Measurements from ENCODE around the gene BMPR1A.

Gene BMPR1A

DNA sequence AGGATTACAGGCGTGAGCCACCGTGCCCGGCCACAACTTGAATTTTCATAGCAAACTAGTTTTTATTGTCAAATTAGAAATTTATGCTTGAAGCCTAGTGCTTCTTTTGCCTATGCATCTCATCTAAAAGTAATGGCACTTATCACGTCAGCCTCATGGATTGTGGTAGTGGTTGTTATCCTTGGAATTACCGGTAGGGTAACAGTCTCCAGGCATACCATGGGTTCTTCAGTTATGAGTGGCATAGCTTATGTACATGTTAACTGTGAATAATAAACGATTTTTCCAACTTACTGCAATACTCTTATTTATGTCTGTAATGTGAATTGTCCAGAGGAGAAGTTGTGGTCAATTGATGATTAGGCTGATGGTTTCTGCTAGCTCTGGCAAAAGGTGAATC is 63.1 kb downstream of the BMPR1A start:
- Histone ChIP-seq H3K79me2 (ENCODE audit: low read length) (peaks cover 22% of the 10 kb centered on the region), H3K27ac (ENCODE audit: low read length) (no peak overlapping the region), H3K27me3 (ENCODE audit: low read depth, low read length) (no peaks in the 10 kb centered on the region), H3K4me3 (ENCODE audit: low read length) (no peak overlapping the region), H3K4me2 (ENCODE audit: low read length) (no peak overlapping the region), H2AFZ (ENCODE audit: low read depth, low read length) (no peak overlapping the region), H3K36me3 (replicated peaks; ENCODE audit: low read depth, low read length) (no peaks in the 10 kb centered on the region), H3K9me3 (ENCODE audit: insufficient read depth, low read length) (no peaks in the 10 kb centered on the region), H3K9ac (ENCODE audit: low read length) (no peak overlapping the region), H4K20me1 (ENCODE audit: insufficient read depth, low read length) (peaks cover 18% of the 10 kb centered on the region), H3K4me1 (ENCODE audit: low read length) (no peaks in the 10 kb centered on the region)
- TF ChIP-seq EZH2phosphoT487 (IDR thresholded peaks at IDR 0.05; ENCODE audit: low read depth) = no peak
- TF ChIP-seq, protein P1, sequence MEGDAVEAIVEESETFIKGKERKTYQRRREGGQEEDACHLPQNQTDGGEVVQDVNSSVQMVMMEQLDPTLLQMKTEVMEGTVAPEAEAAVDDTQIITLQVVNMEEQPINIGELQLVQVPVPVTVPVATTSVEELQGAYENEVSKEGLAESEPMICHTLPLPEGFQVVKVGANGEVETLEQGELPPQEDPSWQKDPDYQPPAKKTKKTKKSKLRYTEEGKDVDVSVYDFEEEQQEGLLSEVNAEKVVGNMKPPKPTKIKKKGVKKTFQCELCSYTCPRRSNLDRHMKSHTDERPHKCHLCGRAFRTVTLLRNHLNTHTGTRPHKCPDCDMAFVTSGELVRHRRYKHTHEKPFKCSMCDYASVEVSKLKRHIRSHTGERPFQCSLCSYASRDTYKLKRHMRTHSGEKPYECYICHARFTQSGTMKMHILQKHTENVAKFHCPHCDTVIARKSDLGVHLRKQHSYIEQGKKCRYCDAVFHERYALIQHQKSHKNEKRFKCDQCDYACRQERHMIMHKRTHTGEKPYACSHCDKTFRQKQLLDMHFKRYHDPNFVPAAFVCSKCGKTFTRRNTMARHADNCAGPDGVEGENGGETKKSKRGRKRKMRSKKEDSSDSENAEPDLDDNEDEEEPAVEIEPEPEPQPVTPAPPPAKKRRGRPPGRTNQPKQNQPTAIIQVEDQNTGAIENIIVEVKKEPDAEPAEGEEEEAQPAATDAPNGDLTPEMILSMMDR (IDR thresholded peaks at IDR 0.05; ENCODE audit: low read depth, low read length) = no peak

DNA sequence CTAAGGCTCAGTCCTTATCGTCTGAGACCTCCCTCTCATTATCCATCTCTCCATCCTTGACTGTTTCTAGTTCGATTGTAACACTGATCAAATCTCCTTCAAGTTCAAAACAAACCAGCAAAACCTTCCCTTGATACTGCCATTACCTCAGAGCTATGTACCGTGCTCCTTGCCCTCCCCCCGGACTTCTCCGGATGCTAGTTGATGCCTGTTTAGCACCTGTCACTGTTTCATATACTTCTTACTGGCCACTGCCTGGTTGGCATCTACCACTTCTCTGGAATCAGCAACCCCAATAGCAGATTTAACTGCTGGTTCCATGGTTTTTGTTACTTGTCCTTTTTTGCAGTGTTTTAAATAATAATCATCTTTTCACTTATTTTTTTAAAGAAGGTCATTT is 64.1 kb downstream of the BMPR1A start:
- Histone ChIP-seq H3K9ac (ENCODE audit: low read length) (no peak overlapping the region), H3K9me3 (ENCODE audit: insufficient read depth, low read length) (no peaks in the 10 kb centered on the region), H3K36me3 (replicated peaks; ENCODE audit: low read depth, low read length) (no peaks in the 10 kb centered on the region), H3K79me2 (ENCODE audit: low read length) (peaks cover 14% of the 10 kb centered on the region), H3K27ac (ENCODE audit: low read length) (no peak overlapping the region), H3K4me1 (ENCODE audit: low read length) (no peaks in the 10 kb centered on the region), H2AFZ (ENCODE audit: low read depth, low read length) (no peak overlapping the region), H3K4me2 (ENCODE audit: low read length) (no peak overlapping the region), H4K20me1 (ENCODE audit: insufficient read depth, low read length) (peaks cover 13% of the 10 kb centered on the region), H3K27me3 (ENCODE audit: low read depth, low read length) (no peaks in the 10 kb centered on the region), H3K4me3 (ENCODE audit: low read length) (no peak overlapping the region)
- no peak for TF ChIP-seq EZH2phosphoT487 (IDR thresholded peaks at IDR 0.05; ENCODE audit: low read depth)
- TF ChIP-seq, protein P1 (IDR thresholded peaks at IDR 0.05; ENCODE audit: low read depth, low read length) = no peak

DNA sequence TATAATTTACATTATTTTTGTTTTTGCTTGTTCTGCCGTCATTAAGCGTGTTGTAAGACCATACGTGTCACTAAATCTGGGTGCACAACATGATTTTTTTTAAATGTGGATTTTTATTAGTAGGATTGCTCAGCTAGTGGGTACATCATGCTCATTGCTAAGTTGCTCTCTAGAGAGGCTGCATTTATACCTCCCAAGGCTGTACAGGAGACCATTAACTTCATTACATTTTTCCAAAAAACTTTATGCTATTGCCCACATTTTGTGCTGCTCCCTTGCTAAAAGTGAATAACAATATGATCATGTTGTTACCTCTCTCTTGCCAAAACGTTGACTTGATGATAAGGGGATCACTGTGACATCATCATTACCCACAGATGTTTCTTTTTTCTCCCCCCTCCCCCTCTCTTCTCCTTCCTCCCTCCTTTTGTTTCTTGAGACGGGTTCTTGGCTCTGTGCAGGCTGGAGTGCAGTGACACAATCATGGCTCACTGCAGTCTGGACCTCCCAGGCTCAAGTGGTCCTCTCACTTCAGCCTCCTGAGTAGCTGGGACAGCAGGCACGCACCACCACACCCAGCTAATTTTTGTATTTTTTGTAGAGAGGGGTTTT is 65.1 kb downstream of the BMPR1A start:
- no peak overlapping the region for H3K4me3 ChIP-seq (ENCODE audit: low read length)
- no peaks in the 10 kb centered on the region for H3K27me3 ChIP-seq (ENCODE audit: low read depth, low read length)
- no peak overlapping the region for H3K27ac ChIP-seq (ENCODE audit: low read length)
- TF ChIP-seq, protein P1 (IDR thresholded peaks at IDR 0.05; ENCODE audit: low read depth, low read length) = no peak
- no peak for TF ChIP-seq EZH2phosphoT487 (IDR thresholded peaks at IDR 0.05; ENCODE audit: low read depth)
- H4K20me1 ChIP-seq (ENCODE audit: insufficient read depth, low read length) = peaks cover 10% of the 10 kb centered on the region
- H3K4me1 ChIP-seq (ENCODE audit: low read length) = no peaks in the 10 kb centered on the region
- no peak overlapping the region for H2AFZ ChIP-seq (ENCODE audit: low read depth, low read length)
- H3K9me3 ChIP-seq (ENCODE audit: insufficient read depth, low read length) = no peaks in the 10 kb centered on the region
- H3K36me3 ChIP-seq (replicated peaks; ENCODE audit: low read depth, low read length) = no peaks in the 10 kb centered on the region
- no peak overlapping the region for H3K4me2 ChIP-seq (ENCODE audit: low read length)
- no peak overlapping the region for H3K9ac ChIP-seq (ENCODE audit: low read length)
- H3K79me2 ChIP-seq (ENCODE audit: low read length) = peaks cover 10% of the 10 kb centered on the region; the same call in 1 of the 2 replicates

DNA sequence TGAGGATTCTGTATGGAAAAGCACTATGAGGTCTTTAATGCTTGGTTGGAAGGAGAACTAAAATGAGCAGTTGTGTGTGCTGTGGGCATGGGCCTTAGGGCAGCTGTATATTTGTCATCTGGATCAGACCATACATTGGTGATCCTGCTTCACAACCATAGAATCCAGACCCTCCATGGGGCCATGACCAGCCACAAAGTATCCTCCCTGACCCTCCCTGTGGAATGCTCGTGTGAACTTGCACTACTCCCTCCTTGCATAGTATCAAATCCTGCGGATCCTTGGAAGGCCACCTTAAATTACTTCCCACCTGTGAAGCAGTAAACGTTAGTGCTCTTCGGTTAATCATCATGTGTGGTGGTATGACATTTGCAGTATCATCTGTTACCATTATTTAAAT is 67.1 kb downstream of the BMPR1A start:
- Histone ChIP-seq H3K9me3 (ENCODE audit: insufficient read depth, low read length) (no peaks in the 10 kb centered on the region), H2AFZ (ENCODE audit: low read depth, low read length) (no peak overlapping the region), H3K4me3 (ENCODE audit: low read length) (no peak overlapping the region), H3K79me2 (ENCODE audit: low read length) (peaks cover 10% of the 10 kb centered on the region; the same call in 1 of the 2 replicates), H3K27me3 (ENCODE audit: low read depth, low read length) (no peaks in the 10 kb centered on the region), H3K4me1 (ENCODE audit: low read length) (no peaks in the 10 kb centered on the region), H4K20me1 (ENCODE audit: insufficient read depth, low read length) (peaks cover 10% of the 10 kb centered on the region), H3K4me2 (ENCODE audit: low read length) (no peak overlapping the region), H3K36me3 (replicated peaks; ENCODE audit: low read depth, low read length) (no peaks in the 10 kb centered on the region), H3K27ac (ENCODE audit: low read length) (no peak overlapping the region), H3K9ac (ENCODE audit: low read length) (no peak overlapping the region)
- no peak for TF ChIP-seq EZH2phosphoT487 (IDR thresholded peaks at IDR 0.05; ENCODE audit: low read depth)
- TF ChIP-seq, protein P1 (IDR thresholded peaks at IDR 0.05; ENCODE audit: low read depth, low read length) = no peak

Measured in OCI-LY3 (cell line).